Testis (tissue), 3 donors: Measurements from ENCODE around the gene SDR42E2. TPM values are rescaled to one million over a fixed set of nuclear protein-coding genes. Genes with fewer than 3 reads are reported as not detected.

ENCODE experiments used
- DNase-seq: peaks from one replicate; pipeline ENCODE4 v3.0.0-alpha.2; 2019
- H3K27ac ChIP-seq, 2 donors: fragments of 200-600 bp; sonication (generic); one replicate each; pipeline ENCODE4 v1.5.1; 2019
- H3K27me3 ChIP-seq: fragments of 200-600 bp; sonication (generic); one replicate; pipeline ENCODE4 v1.5.1; 2019
- H3K36me3 ChIP-seq: fragments of 200-600 bp; sonication (generic); one replicate; pipeline ENCODE4 v1.5.1; 2017; ENCODE audit warnings: low read depth; ENCODE audit errors: missing control alignments
- H3K4me1 ChIP-seq: fragments of 200-600 bp; sonication (generic); one replicate; pipeline ENCODE4 v1.5.1; 2019
- H3K4me3 ChIP-seq, 2 donors: fragments of 200-600 bp; sonication (generic); one replicate each; pipeline ENCODE4 v1.5.1; 2017 to 2019
- H3K9me3 ChIP-seq: fragments of 200-600 bp; sonication (generic); one replicate; pipeline ENCODE4 v1.5.1; 2017
- CTCF ChIP-seq, 3 experiments: fragments of 450-650 bp in 2 of 3; fragments of 200-600 bp in 1 of 3; sonication (generic) in 1 of 3; IDR thresholded peaks; one replicate each; pipeline ENCODE4 v1.5.1; 2016 to 2019; ENCODE audit warnings: antibody characterized with exemption in 3 of 3, mild to moderate bottlenecking in 2 of 3, moderate library complexity in 1 of 3
- POLR2A ChIP-seq: fragments of 450-650 bp; IDR thresholded peaks from one replicate; pipeline ENCODE4 v1.6.1; 2017; ENCODE audit warnings: antibody characterized with exemption, mild to moderate bottlenecking, moderate library complexity
- WGBS, 2 donors: methylation state at CpG; one replicate each; pipeline ENCODE4 v1.1.5; 2018; 5-methylcytosine and 5-hydroxymethylcytosine counted together
- intact Hi-C: fragments of 100-400 bp; cut with DNase I; formaldehyde crosslinking; loops from one replicate; pipeline ENCODE4 v1.15.1; 2023; ENCODE audit warnings: low total_unique reads
- polyA plus RNA-seq: library from polyadenylated mRNA; stranded (reverse); fragments of 350-450 nt; fragmentation: Illumina TruSeq; extraction: RNeasy Lipid Tissue Mini Kit (QIAGEN cat#74804); gene quantifications from one replicate; pipeline ENCODE4 v1.2.3, GENCODE V29; 2014; ENCODE audit warnings: low read depth, low replicate concordance; ENCODE audit not compliant: insufficient read depth
- total RNA-seq, 2 donors: library from RNA; depleted of rRNA; stranded (reverse); fragments of >200 nt; gene quantifications; one replicate each; pipeline ENCODE4 v1.2.3, GENCODE V29; 2016

Gene SDR42E2
- total and polyA plus RNA-seq, 3 donors from 2014 or later = 0.31 to 1.4 (median 0.31) TPM

GRCh38 chr16:22206842-22207714 lies 44.8 kb downstream of the SDR42E2 start:
- Histone ChIP-seq H3K27ac (peak overlapping the region in 1 of 2 donors; percentile 85), H3K4me3 (peak overlapping the region; percentile 75 to 83), H3K27me3 (no peaks in the 10 kb centered on the region), H3K36me3 (no peaks in the 10 kb centered on the region), H3K4me1 (peaks cover 10% of the 10 kb centered on the region), H3K9me3 (no peaks in the 10 kb centered on the region)
- intact Hi-C loops = no loop called here
- DNase-seq = peak; percentile 68
- 9 to 16% methylated on average over 20 to 35 of the region's 35 CpGs for WGBS, 2 donors
- no peak for TF ChIP-seq CTCF (IDR thresholded peaks at IDR 0.05)
- TF ChIP-seq POLR2A = no peak

DNA sequence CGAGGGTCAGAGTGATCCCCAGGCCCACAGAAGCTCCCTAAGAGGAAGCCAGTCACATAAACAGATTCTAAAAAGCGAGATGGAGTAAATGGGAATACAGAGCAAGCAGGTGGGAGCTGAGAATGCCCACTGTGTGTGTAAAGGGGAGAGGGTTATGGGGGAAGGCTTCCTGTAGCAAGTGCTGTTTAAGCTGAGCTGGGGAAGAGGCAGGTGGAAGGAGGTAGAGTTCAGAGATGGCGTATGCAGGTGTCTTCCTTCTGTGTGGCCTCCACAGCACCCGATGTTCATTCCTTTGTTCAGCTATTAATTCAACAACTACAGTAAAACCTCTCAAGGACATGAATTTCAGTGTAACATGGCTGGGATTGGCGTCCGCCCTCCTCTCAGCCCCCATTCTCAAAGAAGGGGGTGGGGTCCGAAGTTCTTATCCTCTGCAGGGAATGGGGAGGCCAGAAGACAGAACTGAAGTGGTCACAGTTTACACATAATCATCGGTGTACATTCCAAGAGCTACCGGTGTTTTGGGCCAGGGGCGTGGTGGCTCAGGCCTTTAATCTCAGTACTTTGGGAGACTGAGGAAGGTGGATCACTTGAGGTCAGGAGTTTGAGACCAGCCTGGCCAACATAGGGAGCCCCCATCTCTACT lies 45.5 kb downstream of the SDR42E2 start:
- Histone ChIP-seq H3K4me1 (peaks cover 14% of the 10 kb centered on the region), H3K27me3 (no peaks in the 10 kb centered on the region), H3K27ac (peak overlapping the region in 1 of 2 donors; percentile 85), H3K9me3 (no peaks in the 10 kb centered on the region), H3K36me3 (no peaks in the 10 kb centered on the region), H3K4me3 (peak overlapping the region in 1 of 2 donors; percentile 83)
- intact Hi-C loops = no loop called here
- DNase-seq = no peak
- WGBS, 2 donors = 75 to 81% methylated on average over 10 of the region's 10 CpGs
- no peak for TF ChIP-seq CTCF (IDR thresholded peaks at IDR 0.05)
- no peak for TF ChIP-seq POLR2A

DNA sequence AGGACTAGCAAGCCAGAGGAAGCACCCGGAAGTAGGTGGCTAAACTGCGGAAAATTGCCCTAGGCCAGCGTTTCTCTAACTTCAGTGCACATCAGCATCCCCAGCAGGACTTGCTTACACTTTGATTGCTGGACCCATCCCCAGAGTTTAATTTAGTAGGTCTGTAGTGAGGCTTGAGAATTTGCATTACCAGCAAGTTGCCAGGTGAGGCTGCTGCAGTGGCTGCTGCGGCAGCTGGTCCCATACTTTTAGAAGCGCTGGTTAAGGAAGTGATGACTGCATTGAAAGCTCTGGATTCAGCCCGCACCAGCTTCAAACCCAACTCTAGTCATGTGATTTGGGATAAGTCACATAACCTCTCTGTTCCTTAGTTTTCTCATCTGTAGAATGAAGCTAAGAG lies 48.0 kb downstream of the SDR42E2 start:
- Histone ChIP-seq H3K9me3 (no peaks in the 10 kb centered on the region), H3K27ac (no peak overlapping the region), H3K4me1 (peaks cover 14% of the 10 kb centered on the region), H3K27me3 (no peaks in the 10 kb centered on the region), H3K4me3 (no peak overlapping the region), H3K36me3 (no peaks in the 10 kb centered on the region)
- TF ChIP-seq POLR2A (no peak), CTCF (IDR thresholded peaks at IDR 0.05) (no peak)
- no peak for DNase-seq
- intact Hi-C loops = no loop called here
- 96 to 98% methylated on average over 6 of the region's 6 CpGs for WGBS, 2 donors

GRCh38 chr16:22210854-22211253 lies 48.5 kb downstream of the SDR42E2 start:
- H3K9me3 ChIP-seq = no peaks in the 10 kb centered on the region
- no peaks in the 10 kb centered on the region for H3K36me3 ChIP-seq
- H3K27ac ChIP-seq = no peak overlapping the region
- intact Hi-C loops = no loop called here
- DNase-seq = no peak
- WGBS, 2 donors = 77 to 82% methylated on average over 2 of the region's 2 CpGs
- H3K4me1 ChIP-seq = peaks cover 11% of the 10 kb centered on the region
- no peak for TF ChIP-seq CTCF (IDR thresholded peaks at IDR 0.05)
- TF ChIP-seq POLR2A = no peak
- no peak overlapping the region for H3K4me3 ChIP-seq
- no peaks in the 10 kb centered on the region for H3K27me3 ChIP-seq
